Hepatocyte (in vitro differentiated cells): ENCODE results near the gene SBK3.

Source experiments
- CTCF ChIP-seq: fragments of 200-600 bp; sonication (generic); IDR thresholded peaks from 2 replicates; pipeline ENCODE4 v1.5.1; 2016; ENCODE audit warnings: antibody characterized with exemption, mild to moderate bottlenecking; ENCODE audit not compliant: poor library complexity
- EZH2 ChIP-seq: fragments of 200-600 bp; sonication (generic); IDR thresholded peaks from 2 replicates; pipeline ENCODE4 v1.6.1; 2016; ENCODE audit warnings: antibody characterized with exemption, mild to moderate bottlenecking, borderline replicate concordance
- EZH2phosphoT487 ChIP-seq: fragments of 200-600 bp; sonication (generic); IDR thresholded peaks from one replicate; pipeline ENCODE4 v1.6.1; 2018; ENCODE audit warnings: antibody characterized with exemption, mild to moderate bottlenecking, low read depth, moderate library complexity; ENCODE audit not compliant: unreplicated experiment, severe bottlenecking

- TF ChIP-seq CTCF (no peak), EZH2 (no peak), EZH2phosphoT487 (no peak)
Measured at GRCh38 chr19:55554741-55555152, 9.4 kb upstream of the SBK3 start.
